ENCODE results near the gene RAMACL.

DNA sequence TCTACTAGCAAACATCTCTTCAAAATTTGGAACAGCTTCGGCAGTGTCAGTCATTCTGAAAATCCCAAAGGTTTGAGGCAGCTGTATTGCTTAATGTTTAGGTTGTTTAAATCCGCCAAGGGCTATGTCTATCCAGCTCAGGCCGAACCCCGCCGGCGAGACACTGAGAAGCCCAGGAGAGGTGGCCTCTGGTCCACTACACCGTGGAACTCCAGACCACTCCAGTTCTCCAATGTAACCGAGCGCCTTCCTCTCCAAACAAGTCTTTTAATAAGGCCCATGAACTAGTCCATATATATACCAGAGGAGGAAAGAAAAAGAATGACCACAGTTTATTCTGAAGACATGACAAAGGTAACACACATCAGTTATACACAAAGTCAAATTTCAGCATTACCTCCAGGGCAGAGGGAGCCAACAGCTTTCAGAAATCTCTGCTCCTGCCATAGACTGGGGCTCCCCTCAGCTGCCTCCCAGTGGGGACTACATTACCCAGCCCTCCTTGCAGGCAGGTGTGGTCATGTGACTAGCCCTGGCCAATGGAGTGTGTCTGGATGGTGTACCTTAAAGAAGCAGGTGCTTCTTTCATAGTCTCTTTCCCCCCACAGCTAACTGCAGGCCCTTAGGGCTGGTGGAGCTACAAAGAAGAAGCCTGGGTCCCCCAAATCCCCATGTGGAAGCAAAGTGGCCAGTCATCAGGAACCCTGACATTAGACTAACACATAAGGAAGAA is at the start of gene RAMACL:
- TF ChIP-seq POLR2A (IDR thresholded peaks at IDR 0.05; ENCODE audit: low read depth, low read length) (no peak), TAF1 (IDR thresholded peaks at IDR 0.05; ENCODE audit: low read depth, low read length) (no peak), POLR2AphosphoS5 (IDR thresholded peaks at IDR 0.05; ENCODE audit: low read depth, low read length) (no peak), SPI1 (IDR thresholded peaks at IDR 0.05; ENCODE audit: low read depth, low read length) (no peak), POU2F2 (IDR thresholded peaks at IDR 0.05; ENCODE audit: low read depth, low read length) (no peak)
